HepG2 (cell line): Measurements from ENCODE around the gene LOXL3. TPM values are rescaled to one million over a fixed set of nuclear protein-coding genes. Genes with fewer than 3 reads are reported as not detected.
A peak's percentile ranks its signal among the peaks of the same experiment; 100 is the strongest.

Source experiments
- CSRNP1 ChIP-seq: sonication (generic); formaldehyde crosslinking; IDR thresholded peaks from 2 replicates; pipeline ENCODE4 v1.8.1; 2023; ENCODE audit warnings: mild to moderate bottlenecking, missing genetic modification reagents
- E2F5 ChIP-seq: sonication (generic); formaldehyde crosslinking; conservative IDR thresholded peaks from 2 replicates; pipeline ENCODE4 v1.4.0; 2020; ENCODE audit warnings: missing genetic modification reagents
- FOXK1 ChIP-seq: sonication (generic); formaldehyde crosslinking; IDR thresholded peaks from 2 replicates; pipeline ENCODE4 v1.4.0; 2020; ENCODE audit warnings: low read depth, missing genetic modification reagents, borderline replicate concordance
- GPBP1L1 ChIP-seq: sonication (generic); formaldehyde crosslinking; IDR thresholded peaks from 2 replicates; pipeline ENCODE4 v1.5.0; 2020; ENCODE audit warnings: mild to moderate bottlenecking, missing genetic modification reagents
- HDAC1 ChIP-seq: sonication (generic); formaldehyde crosslinking; IDR thresholded peaks from 2 replicates; pipeline ENCODE4 v1.5.1; 2020; ENCODE audit warnings: mild to moderate bottlenecking, missing genetic modification reagents
- MEIS1 ChIP-seq: sonication (generic); formaldehyde crosslinking; IDR thresholded peaks from 2 replicates; pipeline ENCODE4 v1.9.0; 2021; ENCODE audit warnings: mild to moderate bottlenecking, missing genetic modification reagents, moderate library complexity, borderline replicate concordance
- NCOA2 ChIP-seq: sonication (generic); formaldehyde crosslinking; IDR thresholded peaks from 2 replicates; pipeline ENCODE4 v1.8.0; 2022; ENCODE audit warnings: inconsistent platforms
- POGZ ChIP-seq: sonication (generic); formaldehyde crosslinking; IDR thresholded peaks from 2 replicates; pipeline ENCODE4 v1.4.0; 2020; ENCODE audit warnings: mild to moderate bottlenecking, missing genetic modification reagents
- RBAK ChIP-seq: sonication (generic); formaldehyde crosslinking; IDR thresholded peaks from 2 replicates; pipeline ENCODE4 v1.5.1; 2020; ENCODE audit warnings: mild to moderate bottlenecking, missing genetic modification reagents
- SKIL ChIP-seq: sonication (generic); formaldehyde crosslinking; IDR thresholded peaks from 2 replicates; pipeline ENCODE4 v1.8.0; 2022; ENCODE audit warnings: missing genetic modification reagents, mild to moderate bottlenecking, moderate library complexity, borderline replicate concordance
- SMARCC2 ChIP-seq: fragments of 450-650 bp; IDR thresholded peaks from 2 replicates; pipeline ENCODE4 v1.6.1; 2017; ENCODE audit warnings: antibody characterized with exemption, mild to moderate bottlenecking
- SP1 ChIP-seq, 2 experiments: fragments of 450-650 bp in 1 of 2; sonication (generic) in 1 of 2; formaldehyde crosslinking in 1 of 2; IDR thresholded peaks; 2 replicates each; pipeline versions ENCODE4 v1.4.0 to v1.6.1; 2016 to 2020; ENCODE audit warnings: missing genetic modification reagents in 1 of 2
- SP4 ChIP-seq: sonication (generic); formaldehyde crosslinking; IDR thresholded peaks from 2 replicates; pipeline ENCODE4 v1.8.1; 2023; ENCODE audit warnings: mild to moderate bottlenecking, missing genetic modification reagents
- SP5 ChIP-seq: IDR thresholded peaks from 2 replicates; pipeline ENCODE4 v1.6.1; 2016; ENCODE audit warnings: low read depth, borderline replicate concordance
- U2AF1 ChIP-seq: fragments of 200-400 bp; formaldehyde crosslinking; optimal IDR thresholded peaks from 2 replicates; pipeline ENCODE3; 2017; ENCODE audit warnings: mild to moderate bottlenecking, low read depth, low read length
- XBP1 ChIP-seq: sonication (generic); formaldehyde crosslinking; IDR thresholded peaks from 2 replicates; pipeline ENCODE4 v1.5.0; 2020; ENCODE audit warnings: missing genetic modification reagents
- ZBTB20 ChIP-seq: sonication (generic); formaldehyde crosslinking; IDR thresholded peaks from 2 replicates; pipeline ENCODE4 v1.8.1; 2023; ENCODE audit warnings: missing genetic modification reagents, low read depth, mild to moderate bottlenecking, borderline replicate concordance
- ZFP90 ChIP-seq: sonication (generic); formaldehyde crosslinking; IDR thresholded peaks from 2 replicates; pipeline ENCODE4 v1.8.0; 2022; ENCODE audit warnings: missing genetic modification reagents, mild to moderate bottlenecking, inconsistent platforms, borderline replicate concordance
- ZNF256 ChIP-seq: sonication (generic); formaldehyde crosslinking; conservative IDR thresholded peaks from 2 replicates; pipeline ENCODE4 v1.4.0; 2020; ENCODE audit warnings: missing genetic modification reagents
- ZNF260 ChIP-seq: sonication (generic); formaldehyde crosslinking; IDR thresholded peaks from 2 replicates; pipeline ENCODE4 v1.4.0; 2020; ENCODE audit warnings: missing genetic modification reagents, low read depth, mild to moderate bottlenecking, borderline replicate concordance
- ZNF331 ChIP-seq: sonication (generic); formaldehyde crosslinking; IDR thresholded peaks from 2 replicates; pipeline ENCODE4 v1.4.0; 2020; ENCODE audit warnings: missing genetic modification reagents
- ZNF674 ChIP-seq: sonication (generic); formaldehyde crosslinking; IDR thresholded peaks from 2 replicates; pipeline ENCODE4 v1.5.0; 2020; ENCODE audit warnings: low read depth, mild to moderate bottlenecking, missing genetic modification reagents
- ZNF678 ChIP-seq: sonication (generic); formaldehyde crosslinking; IDR thresholded peaks from 2 replicates; pipeline ENCODE4 v1.4.0; 2020; ENCODE audit warnings: mild to moderate bottlenecking, missing genetic modification reagents
- ZSCAN12 ChIP-seq: sonication (generic); formaldehyde crosslinking; IDR thresholded peaks from 2 replicates; pipeline ENCODE4 v1.9.0; 2021; ENCODE audit warnings: mild to moderate bottlenecking, missing genetic modification reagents
- polyA plus RNA-seq, 8 experiments: library from polyadenylated mRNA; depleted of rRNA in 3 of 8; stranded (reverse) in 7 of 8; unstranded in 1 of 8; fragments of >200 nt; fragmentation: Illumina TruSeq in 4 of 8; extraction: Trizol in 4 of 8; gene quantifications; 2 replicates each; pipeline versions ENCODE4 v1.2.1 to v1.2.3, GENCODE V29; 2011 to 2016; ENCODE audit warnings: low read depth in 4 of 8, missing spikeins in 1 of 8, mixed read lengths in 1 of 8; ENCODE audit not compliant: insufficient read depth in 1 of 8
- total RNA-seq, 5 experiments: library from RNA; depleted of rRNA; stranded (reverse); fragments of >200 nt; fragmentation: Illumina TruSeq; extraction: Trizol; gene quantifications; 2 replicates each; pipeline ENCODE4 v1.2.3, GENCODE V29; 2016; ENCODE audit warnings: low read depth in 1 of 5

The LOXL3 gene
- total and polyA plus RNA-seq, 2 of the 13 experiments (the other 11 are each of a cell fraction or from before 2014, with no cell fraction given) = 0.55 to 6.5 TPM

GRCh38 chr2:74529357-74530238, 24.1 kb downstream of the LOXL3 start, which contains the start of the genes AUP1 and HTRA2 (continued):
- TF ChIP-seq SP1 (IDR thresholded peaks at IDR 0.05) = no peak
- TF ChIP-seq SP1 (CRISPR knock-in tag; IDR thresholded peaks at IDR 0.05) = peak; percentile 90
- 0 out of 2 replicates have a peak, but pooled peaks have one; percentile 36 for TF ChIP-seq E2F5 (CRISPR knock-in tag)
- TF ChIP-seq ZNF674 (CRISPR knock-in tag) = no peak
- peak; percentile 92 for TF ChIP-seq POGZ (CRISPR knock-in tag)
- 0 out of 2 replicates have a peak, but pooled peaks have one; percentile 23 for TF ChIP-seq RBAK
- TF ChIP-seq U2AF1 = peak; percentile 62
- no peak for TF ChIP-seq GPBP1L1 (CRISPR knock-in tag)
- TF ChIP-seq CSRNP1 (CRISPR knock-in tag) = no peak; the same call in none of the 2 replicates
- TF ChIP-seq NCOA2 (CRISPR knock-in tag) = peak; percentile 49
- peak; percentile 88 for TF ChIP-seq SP4
- TF ChIP-seq SKIL = no peak
- TF ChIP-seq FOXK1 (CRISPR knock-in tag) = peak; percentile 76
- TF ChIP-seq MEIS1 = no peak
- peak; percentile 83 for TF ChIP-seq SP5 (CRISPR knock-in tag)
- no peak for TF ChIP-seq SMARCC2
- TF ChIP-seq ZBTB20 (CRISPR knock-in tag) = peak; percentile 77; the same call in 1 of the 2 replicates
- TF ChIP-seq HDAC1 = peak; percentile 93
- 0 out of 2 replicates have a peak, but pooled peaks have one; percentile 71 for TF ChIP-seq ZSCAN12 (CRISPR knock-in tag)
- TF ChIP-seq XBP1 (CRISPR knock-in tag) = no peak
- 0 out of 2 replicates have a peak, but pooled peaks have one; percentile 45 for TF ChIP-seq ZNF331 (CRISPR knock-in tag)
- peak; percentile 95 for TF ChIP-seq ZFP90
- TF ChIP-seq ZNF256 (CRISPR knock-in tag) = 0 out of 2 replicates have a peak, but pooled peaks have one; percentile 35
- TF ChIP-seq ZNF678 (CRISPR knock-in tag) = peak; percentile 96; the same call in 1 of the 2 replicates
- no peak for TF ChIP-seq ZNF260 (CRISPR knock-in tag)
